GM19324 (cell line): ENCODE measurements around the gene HOXB2.

ENCODE experiments used
- ATAC-seq: cut with Tn5 transposase; IDR thresholded peaks from one replicate; pipeline ENCODE4 v1.9.1; 2021; ENCODE audit warnings: mild to moderate bottlenecking, moderate library complexity; ENCODE audit not compliant: unreplicated experiment, low FRiP score

Gene HOXB2

DNA sequence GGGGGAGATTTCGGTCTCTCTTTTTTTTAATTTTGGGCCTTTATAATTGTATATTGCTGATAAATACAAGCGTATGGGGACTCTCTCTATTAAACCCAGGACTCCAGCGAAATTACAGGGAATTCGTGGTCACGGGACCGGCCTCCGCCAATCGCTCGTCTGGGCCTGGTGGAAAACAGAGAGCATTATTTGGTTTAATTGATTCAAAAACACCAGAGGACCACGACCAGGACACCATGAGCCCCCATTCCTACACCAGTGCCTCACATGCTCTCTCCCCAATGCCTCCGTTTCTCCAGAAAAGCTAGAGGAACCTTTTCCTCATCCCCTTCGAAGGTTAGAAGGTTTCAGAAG lies at the start of gene HOXB2:
Gene HOXB2, minus strand, starts transcription at position 88 of the 354 bp plus-strand sequence. CDS start 198 bp downstream, outside the sequence.
- no peak for ATAC-seq

DNA sequence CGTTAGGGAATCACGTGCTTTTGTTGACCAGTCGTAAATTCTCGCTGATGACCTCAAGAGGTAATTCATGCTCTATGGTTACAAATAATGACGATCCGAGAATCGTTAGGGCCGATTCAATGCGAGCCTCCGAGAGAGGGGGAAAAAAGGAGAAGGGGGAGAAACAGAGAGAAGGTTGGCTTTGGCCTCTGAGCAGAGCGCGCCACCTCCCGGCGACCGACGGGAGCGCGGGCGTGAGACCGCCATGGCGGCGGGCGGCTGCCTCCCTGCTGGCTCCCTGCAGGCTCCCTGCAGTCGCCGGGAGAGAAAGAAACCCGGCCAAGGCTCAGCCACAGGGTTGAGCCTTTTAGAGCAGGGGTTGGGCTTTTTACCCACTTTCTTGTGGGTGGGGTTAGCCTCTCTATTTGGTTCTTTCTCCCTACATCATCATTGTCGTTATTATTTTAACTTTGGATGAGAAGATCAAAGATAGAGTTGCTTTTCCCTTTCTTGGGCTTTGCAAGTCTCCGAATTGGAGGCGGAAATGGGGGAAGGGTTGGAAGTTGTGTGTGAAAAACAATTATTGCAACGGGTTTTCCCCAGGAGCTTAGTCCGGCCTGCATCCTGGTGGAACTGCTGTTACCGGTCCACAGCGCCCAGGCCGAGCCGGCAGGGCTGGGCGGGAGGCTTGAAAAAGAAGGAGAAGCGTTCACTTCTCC lies 49.1 kb upstream of the HOXB2 start:
- ATAC-seq = no peak

DNA sequence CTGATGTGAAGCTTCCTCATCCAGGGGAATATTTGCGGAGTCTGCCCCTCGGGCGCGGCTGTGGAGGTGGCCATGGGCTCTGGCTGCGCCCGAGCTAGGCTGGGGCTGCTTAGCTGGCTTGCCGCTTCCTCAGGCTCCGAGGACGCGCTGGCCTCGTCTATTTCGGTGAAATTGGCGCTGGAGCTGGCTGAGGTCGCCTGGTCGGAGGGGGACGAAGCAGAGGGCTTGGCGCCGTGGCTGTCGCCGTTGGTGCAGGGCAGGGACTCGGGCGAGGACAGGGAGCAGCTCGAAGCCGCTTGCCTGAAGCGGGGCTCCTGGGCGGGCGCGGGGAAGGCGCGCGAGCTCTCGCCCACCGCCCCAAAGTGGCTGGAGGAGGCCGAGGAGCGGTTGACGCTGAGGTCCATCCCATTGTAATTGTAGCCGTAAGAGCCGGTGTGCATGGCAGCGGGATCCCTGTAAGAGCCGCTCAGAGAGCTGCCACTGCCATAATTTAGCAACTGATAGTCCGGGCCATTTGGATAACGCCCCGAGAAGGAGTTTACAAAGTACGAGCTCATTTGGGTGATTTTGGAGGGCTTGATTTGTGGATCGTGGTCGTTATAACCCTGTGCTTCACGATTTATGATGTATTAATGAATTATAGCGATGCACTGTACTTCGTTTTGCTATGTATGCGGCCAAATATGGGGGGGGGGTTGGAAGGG lies 48.4 kb upstream of the HOXB2 start, which contains the start of gene HOXB5:
Gene HOXB5, minus strand, starts transcription at position 654 of the 704 bp plus-strand sequence. Its CDS starts 97 bp downstream, at position 557.
- no peak for ATAC-seq

DNA sequence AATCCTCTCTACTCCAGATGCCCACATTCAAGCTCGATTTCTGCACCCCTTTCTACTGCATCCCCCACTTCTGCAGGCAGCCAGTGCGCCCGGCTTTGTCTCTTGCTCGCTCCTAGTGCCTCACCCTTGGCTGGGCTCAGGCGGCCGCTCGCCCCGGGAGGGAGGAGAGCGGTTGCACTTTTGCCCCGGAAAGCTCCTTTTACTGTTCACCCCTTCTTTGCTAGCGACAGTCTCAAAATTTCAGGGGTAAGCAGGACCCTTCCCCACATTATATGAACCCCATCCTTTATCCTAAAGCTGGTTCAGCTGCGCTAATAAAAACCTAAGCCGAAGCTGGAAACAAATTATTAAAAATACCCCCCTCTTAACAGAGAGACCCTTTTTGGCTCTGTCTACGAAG lies 47.7 kb upstream of the HOXB2 start:
- no peak for ATAC-seq

DNA sequence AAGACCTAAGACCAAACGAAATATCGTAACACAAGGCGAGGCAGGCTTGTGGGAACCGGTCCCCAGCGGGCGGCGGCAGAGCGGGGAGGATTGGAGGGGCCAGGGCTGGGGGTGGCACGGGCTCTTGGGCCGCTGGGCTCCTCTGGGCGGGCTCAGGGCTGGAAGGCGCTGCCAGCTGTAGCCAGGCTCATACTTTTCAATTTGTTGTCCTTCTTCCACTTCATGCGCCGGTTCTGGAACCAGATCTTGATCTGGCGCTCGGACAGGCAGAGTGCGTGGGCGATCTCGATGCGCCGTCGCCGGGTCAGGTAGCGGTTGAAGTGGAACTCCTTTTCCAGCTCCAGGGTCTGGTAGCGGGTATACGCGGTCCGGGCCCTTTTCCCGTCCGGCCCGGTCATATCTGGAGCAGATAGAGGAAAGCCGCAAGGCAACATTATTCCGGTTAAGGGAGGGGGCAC lies 47.2 kb upstream of the HOXB2 start:
- no peak for ATAC-seq

DNA sequence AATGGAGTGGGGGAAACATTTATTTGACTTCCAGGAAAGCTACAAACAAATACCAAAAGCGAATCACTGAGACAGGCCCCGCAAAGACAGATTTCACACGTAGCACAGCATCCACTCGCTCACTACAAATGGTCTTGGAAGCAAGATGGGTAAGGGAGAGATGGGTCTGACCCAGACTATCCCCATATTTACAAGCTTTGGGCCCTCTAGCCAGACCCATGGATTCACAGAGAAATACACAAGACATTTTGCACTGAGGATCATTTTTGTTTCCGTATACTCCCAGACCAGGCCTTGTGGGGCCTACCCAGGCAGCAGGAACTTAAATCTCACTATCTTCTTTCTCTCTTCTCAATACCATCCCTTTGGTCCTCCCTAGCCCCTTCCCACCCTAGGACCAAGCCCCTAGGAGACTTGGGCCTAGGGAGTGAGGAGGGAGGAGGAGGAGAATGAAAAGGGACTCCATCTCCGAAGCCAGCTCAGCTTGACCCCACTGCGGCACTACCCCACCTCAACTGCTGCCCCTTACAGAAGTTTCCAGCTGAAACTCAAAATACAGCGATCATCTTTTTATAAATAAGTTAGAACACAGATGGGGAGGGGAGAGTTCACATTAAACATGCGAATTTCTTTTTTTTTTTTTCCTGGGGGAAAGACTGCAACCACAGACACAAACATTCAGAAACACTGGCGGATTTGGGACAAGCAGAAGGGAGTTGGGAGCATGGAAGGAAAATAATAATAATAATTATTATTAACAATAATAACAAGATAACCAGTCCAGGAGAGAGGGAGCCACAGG lies 46.5 kb upstream of the HOXB2 start:
- no peak for ATAC-seq

DNA sequence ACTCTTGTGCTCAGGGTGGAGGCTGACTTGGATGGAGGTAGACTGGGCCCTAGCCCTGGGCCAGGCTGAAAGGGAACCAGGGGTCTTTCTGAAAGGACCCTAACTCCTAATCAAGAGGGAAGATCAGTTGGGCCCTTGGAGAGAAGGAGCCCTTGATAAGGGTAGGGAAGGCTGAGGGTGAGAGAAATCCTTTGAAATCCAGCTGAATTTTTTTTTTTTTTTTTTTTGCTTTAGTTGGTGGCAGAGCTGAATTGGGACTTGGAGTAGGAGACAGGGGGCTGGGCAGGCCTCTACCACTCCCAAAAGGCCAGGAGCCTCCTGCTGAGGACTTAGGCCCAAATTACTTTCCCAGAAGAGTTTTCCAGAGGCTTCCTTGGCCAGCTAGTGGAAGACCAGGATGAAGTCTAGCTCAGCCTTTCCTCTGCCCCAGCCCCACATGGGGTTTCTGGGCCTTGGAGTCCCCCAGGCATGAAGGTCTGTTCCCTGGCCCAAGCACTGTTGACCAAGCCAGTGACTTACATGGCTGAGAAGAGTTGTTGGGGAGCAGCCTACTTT lies 45.8 kb upstream of the HOXB2 start:
- no peak for ATAC-seq

DNA sequence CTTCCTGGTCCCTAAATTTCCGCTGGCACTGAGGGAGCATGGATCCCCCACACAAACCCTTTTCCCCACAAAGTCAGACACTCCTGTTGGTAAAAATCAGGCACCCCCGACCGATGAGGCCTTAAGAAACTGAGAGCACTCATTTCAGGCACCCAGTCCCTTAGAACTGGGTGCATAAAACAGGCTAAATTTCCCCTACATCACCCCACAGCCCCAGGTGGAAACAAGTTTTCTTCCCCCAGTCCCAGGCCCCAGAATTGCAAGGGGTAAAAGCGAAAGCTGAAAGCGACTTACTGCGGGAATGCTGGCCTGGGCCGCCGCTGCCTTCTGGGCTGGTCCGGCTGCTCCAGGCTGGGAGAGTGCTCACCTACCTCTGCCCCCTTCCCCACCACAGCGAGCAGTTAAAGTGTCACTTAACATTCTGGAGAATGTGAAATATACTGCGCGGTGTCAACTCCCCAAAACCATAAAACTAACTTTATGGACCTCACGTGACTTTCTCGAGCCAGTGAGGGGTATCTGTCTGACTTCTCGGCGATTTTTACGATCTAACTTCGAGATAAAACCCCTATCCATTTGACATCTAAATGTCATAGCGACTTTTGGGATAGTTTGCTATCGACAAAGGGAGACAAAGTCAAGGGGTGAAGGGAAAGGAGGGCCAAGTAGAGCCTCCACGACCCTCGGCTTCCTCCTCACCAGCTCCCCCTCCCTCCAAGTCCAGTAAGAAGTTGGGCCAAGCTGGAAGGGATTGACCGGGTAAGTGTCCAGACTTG lies 45.1 kb upstream of the HOXB2 start, which contains the start of gene HOXB3:
Gene HOXB3, minus strand, starts transcription at position 411 of the 776 bp plus-strand sequence. CDS start 37,767 bp downstream, outside the sequence.
- ATAC-seq = no peak

DNA sequence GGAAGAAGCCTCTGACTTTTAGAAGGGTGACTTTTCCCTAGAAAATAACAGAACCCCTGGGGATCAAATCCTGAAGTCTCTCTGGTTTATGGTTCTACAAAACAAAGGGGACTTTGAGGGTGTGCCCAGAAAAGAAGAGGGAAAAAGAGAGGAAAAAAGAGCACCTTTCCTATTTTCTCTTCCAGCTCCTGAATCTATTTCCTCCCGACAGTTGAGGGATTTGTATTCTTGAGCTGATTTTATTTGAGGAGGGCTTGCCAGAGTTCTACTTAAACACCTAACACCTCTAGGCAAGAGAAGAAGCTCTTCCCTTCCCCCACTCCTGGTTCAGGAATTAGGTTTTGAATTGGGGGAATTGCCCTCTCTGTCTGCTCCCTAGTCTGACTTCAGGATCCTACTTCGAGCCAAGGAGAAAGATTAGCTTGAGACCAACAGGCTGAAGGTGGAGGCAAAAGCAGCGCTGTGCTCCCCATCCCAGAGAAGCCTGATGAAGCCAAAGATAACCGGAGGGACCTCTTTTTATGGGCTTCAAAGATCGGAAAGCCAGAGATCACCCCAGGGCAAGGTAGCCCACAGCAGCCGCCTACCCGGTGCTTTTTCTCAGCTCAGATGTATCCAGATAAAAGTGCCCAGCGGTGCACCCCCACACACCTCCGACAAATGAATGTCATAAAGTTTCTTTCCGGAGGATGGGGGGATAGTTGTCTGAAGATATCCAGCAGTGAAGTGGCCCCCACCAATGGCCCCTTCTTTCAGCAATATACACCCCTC lies 44.3 kb upstream of the HOXB2 start:
- no peak for ATAC-seq

DNA sequence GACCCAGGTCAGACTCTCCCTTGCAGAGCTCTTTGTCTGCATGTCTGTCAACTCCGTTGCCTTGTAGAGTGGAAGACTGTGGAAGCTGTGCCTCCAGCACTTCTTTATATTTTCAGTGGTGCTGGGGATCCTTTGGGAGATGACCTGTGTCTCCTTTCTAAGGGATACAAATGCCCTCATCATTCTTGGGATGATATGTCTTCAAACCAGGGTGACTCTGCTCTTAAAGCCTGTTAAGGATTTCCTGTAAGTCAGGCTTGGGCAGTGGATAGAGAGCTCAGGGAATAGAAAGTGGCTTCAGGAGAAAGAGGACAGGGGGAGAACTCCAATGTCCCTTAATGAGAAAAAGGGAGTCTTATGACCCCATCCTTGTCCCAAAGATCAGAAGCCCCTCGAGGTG lies 43.6 kb upstream of the HOXB2 start:
- no peak for ATAC-seq

DNA sequence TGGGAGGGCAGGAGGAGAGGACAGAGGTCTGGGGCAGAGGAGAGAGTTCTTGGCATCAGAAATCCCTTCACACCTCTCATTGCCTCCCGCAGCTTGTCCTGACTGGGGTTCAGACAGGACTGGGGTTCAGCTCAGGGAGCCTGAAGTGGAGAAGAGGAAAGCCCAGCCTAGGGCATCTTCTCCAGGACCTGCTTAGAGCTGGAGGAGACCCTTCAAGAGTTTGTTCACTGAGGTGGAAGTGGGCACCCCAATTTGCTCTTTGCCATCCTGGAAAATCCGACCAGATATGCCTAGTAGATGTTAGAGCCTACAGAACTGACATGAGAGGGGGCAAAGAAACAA lies 43.1 kb upstream of the HOXB2 start:
- ATAC-seq = no peak

DNA sequence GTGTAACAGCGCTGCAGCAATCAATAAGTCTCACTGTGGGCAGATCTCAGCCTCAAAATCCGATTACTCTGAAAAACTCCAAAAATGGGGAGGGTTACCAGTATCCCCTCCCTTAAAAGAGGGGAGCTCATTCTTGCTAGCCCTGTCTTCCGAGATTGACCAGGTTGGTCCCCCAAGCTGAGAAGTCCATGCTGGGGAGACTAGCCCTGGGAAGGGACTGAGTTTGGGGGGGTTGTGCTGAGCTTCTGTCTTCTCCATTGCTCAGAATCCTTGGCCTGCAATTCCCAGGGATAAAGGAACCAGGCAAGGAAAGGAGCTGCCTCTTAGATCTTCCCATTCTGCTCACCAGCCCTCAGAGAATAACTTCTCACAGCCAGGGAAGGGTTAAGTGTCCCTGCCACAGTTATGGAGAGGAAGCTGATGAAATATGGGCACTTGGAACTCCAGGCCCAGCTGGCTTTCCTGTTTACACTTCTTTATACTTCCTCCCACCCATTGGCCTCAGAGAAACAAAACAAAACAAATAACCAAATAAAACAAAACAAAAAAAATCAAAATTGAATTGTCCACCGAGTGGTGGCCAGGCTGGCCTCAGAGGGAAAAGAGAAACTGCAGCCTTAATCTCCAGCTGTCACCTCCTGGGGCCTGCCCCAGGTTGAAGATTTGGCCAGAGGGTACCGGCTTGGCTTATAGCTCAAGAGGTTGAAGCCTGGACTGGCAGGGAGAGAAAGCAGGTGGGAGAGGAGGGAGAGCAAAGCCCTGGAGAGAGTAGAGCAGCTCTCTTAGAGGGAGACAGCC lies 42.6 kb upstream of the HOXB2 start:
- no peak for ATAC-seq

DNA sequence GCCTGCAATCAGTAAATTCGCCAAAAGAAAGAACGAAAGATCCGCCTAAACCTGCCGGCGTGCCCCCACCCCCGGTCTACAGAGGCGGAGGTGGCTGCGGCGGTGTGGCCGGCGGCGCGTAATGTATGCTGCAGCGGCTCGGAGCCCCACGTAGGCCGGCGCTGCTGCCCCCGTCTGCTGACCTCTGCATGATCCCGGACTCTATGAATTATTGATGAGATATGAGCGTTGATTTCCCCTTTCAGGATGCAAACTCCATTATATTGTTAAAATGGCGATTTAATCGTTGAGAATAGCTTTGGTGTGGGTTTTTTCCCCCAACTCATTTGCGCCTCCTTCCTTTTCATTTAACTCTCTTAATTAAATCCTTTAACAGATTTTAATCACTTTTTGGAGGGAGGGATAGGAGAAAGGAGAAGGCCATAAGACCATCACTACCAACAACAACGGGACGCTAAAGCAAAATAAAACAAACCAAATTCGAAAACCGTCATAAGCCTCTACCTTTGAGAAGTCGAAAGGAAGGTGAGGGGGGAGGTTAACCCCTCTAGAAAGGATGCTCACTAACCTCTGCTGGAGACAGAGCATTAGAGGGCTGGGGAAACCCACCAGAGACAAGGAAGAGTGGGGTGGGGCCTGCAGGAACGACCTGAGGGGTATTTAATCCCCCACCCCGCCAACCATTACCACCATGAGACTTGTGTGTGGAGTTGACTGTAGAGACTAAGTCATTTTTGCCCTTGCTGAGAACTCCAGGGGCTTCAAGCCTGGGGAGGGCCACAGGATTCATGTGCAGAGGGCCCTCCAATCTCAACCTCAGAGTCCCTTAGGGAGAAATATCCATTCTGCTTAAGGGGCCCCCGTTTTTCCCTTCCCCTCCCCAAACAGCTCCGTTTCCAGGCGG lies 41.7 kb upstream of the HOXB2 start:
- no peak for ATAC-seq

DNA sequence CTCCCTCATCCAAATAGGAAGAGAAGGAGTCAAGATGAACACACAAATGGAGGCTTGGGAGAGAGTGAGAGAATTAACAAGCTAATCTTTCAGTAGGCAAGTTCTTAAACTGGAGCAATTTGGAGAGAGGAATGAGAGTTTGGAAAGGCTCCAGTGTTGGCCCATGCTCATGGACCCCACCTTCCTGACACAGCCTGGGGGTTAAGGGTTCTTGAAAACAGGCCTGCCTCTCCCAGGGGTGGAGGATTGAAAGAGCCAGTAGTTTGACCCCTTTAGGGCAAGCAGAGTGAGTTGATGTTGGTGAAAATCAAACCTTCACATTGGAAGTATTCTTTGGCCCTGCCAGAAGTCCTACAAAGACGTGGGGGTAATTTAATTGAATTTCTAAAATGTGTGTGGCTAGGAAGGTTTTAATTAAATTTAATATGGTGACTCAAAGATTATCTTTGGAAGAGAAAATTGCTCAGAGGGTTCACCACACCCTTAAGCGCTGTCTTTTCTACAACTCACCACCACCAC lies 39.4 kb upstream of the HOXB2 start:
- no peak for ATAC-seq

DNA sequence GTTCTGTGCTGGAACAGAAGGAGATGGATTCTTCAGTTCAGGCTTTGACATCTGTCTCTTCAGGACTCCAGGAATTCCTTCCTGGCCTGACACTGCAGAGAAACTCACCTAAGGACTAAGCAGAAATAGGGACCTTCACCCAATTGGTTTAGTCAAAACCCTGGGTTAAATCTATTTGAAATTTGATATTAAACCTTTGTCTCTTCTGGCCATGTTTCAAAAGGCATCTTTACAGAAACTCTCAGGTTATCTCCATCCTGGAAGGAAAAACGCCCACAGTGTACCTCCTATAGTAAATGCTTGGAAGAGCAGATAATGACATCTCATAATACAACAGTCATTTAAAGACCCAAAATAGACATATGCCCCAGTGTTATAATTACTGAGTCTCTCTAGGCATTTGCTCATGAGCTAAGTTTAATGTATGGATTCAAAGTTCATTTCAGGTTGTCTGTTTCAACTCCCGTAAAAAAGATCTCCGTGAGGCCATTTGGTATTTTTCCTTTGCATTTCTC lies 38.9 kb upstream of the HOXB2 start:
- ATAC-seq = no peak

DNA sequence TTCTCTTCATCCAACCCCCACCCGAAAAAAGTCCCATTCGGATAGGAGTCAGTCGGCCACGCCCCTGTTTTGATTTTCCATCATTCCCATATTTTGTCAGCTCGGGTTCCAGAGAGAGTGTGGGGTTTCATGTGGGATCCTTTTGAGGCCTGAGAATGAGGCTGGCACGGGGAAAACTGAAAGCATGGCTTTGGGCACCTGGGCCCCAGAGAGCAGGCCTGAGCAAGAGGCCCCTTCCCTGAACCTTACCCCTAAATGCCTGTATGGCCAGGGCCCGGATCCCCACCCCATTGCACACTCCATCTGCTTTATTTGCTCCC lies 37.8 kb upstream of the HOXB2 start:
- no peak for ATAC-seq
